WTC11 (cell line): ENCODE results near the gene MACROD2. TPM values are rescaled to one million over a fixed set of nuclear protein-coding genes. Genes with fewer than 3 reads are reported as not detected.

Experiments used
- ATAC-seq: fragments of 200-7000 bp; cut with Tn5 transposase; 2 replicates; pipeline ENCODE4 v1.10.0; 2021; ENCODE audit warnings: mild to moderate bottlenecking, moderate library complexity
- CTCF ChIA-PET: fragments of 300-600 bp; sonication (Branson Sonifier 250); formaldehyde crosslinking; loops from one replicate; lab custom pipeline; 2021; ENCODE audit warnings: antibody characterized with exemption; lab: Charles Lee
- POLR2A ChIA-PET: fragments of 350-600 bp; sonication (Branson Sonifier 250); formaldehyde crosslinking; loops from one replicate; lab custom pipeline; 2021; ENCODE audit warnings: antibody characterized with exemption; lab: Charles Lee
- DNase-seq: peaks from one replicate; pipeline ENCODE4 v3.0.0; 2021; ENCODE audit warnings: low spot score
- H3K27ac Mint-ChIP-seq: 2 replicates; pipeline ENCODE4 v1.8.0; 2021; ENCODE audit warnings: mixed read lengths
- H3K27me3 Mint-ChIP-seq: 2 replicates; pipeline ENCODE4 v1.8.0; 2021; ENCODE audit warnings: low read depth, mild to moderate bottlenecking, moderate library complexity, mixed read lengths
- H3K36me3 Mint-ChIP-seq: 2 replicates; pipeline ENCODE4 v1.8.0; 2021; ENCODE audit warnings: mixed read lengths
- H3K4me1 Mint-ChIP-seq: 2 replicates; pipeline ENCODE4 v1.8.0; 2022; ENCODE audit warnings: mixed read lengths
- H3K4me3 Mint-ChIP-seq: 2 replicates; pipeline ENCODE4 v1.8.0; 2021; ENCODE audit warnings: mild to moderate bottlenecking, moderate library complexity, mixed read lengths
- H3K9me3 Mint-ChIP-seq: 2 replicates; pipeline ENCODE4 v1.8.0; 2021; ENCODE audit warnings: mixed read lengths
- ARID4B ChIP-seq: sonication (generic); formaldehyde crosslinking; IDR thresholded peaks from 2 replicates; pipeline ENCODE4 v1.8.0; 2023; ENCODE audit warnings: missing genetic modification reagents, mild to moderate bottlenecking, borderline replicate concordance
- ATF3 ChIP-seq: sonication (generic); formaldehyde crosslinking; conservative IDR thresholded peaks from 2 replicates; pipeline ENCODE4 v1.8.1; 2022; ENCODE audit warnings: mild to moderate bottlenecking, missing genetic modification reagents
- CBFB ChIP-seq: sonication (generic); formaldehyde crosslinking; IDR thresholded peaks from 2 replicates; pipeline ENCODE4 v1.8.1; 2022; ENCODE audit warnings: mild to moderate bottlenecking, low read depth, missing genetic modification reagents
- GABPB1 ChIP-seq: sonication (generic); formaldehyde crosslinking; IDR thresholded peaks from 2 replicates; pipeline ENCODE4 v1.8.1; 2023; ENCODE audit warnings: mild to moderate bottlenecking, missing genetic modification reagents
- IRF1 ChIP-seq: sonication (generic); formaldehyde crosslinking; IDR thresholded peaks from 2 replicates; pipeline ENCODE4 v1.8.0; 2023; ENCODE audit warnings: missing genetic modification reagents
- JAZF1 ChIP-seq: fragments of 250-450 bp; sonication (Bioruptor Pico); IDR thresholded peaks from 2 replicates; pipeline ENCODE4 v1.9.0; 2021; ENCODE audit warnings: moderate library complexity, mild to moderate bottlenecking, inconsistent platforms
- MAX ChIP-seq: sonication (generic); formaldehyde crosslinking; IDR thresholded peaks from 2 replicates; pipeline ENCODE4 v1.8.0; 2022; ENCODE audit warnings: mild to moderate bottlenecking, missing genetic modification reagents
- MLX ChIP-seq: sonication (generic); formaldehyde crosslinking; IDR thresholded peaks from 2 replicates; pipeline ENCODE4 v1.8.1; 2023; ENCODE audit warnings: mild to moderate bottlenecking, missing genetic modification reagents, moderate library complexity
- NR3C1 ChIP-seq: sonication (generic); formaldehyde crosslinking; conservative IDR thresholded peaks from 2 replicates; pipeline ENCODE4 v1.8.1; 2023; ENCODE audit warnings: low read depth, mild to moderate bottlenecking, missing genetic modification reagents
- TCF7 ChIP-seq: sonication (generic); formaldehyde crosslinking; IDR thresholded peaks from 2 replicates; pipeline ENCODE4 v1.8.0; 2022; ENCODE audit warnings: mild to moderate bottlenecking, low read depth, missing genetic modification reagents, moderate library complexity
- TEAD4 ChIP-seq: sonication (generic); formaldehyde crosslinking; IDR thresholded peaks from 2 replicates; pipeline ENCODE4 v1.8.0; 2022; ENCODE audit warnings: mild to moderate bottlenecking, missing genetic modification reagents
- USF1 ChIP-seq: sonication (generic); formaldehyde crosslinking; IDR thresholded peaks from 2 replicates; pipeline ENCODE4 v1.8.0; 2022; ENCODE audit warnings: mild to moderate bottlenecking, missing genetic modification reagents
- ZNF219 ChIP-seq: sonication (generic); formaldehyde crosslinking; IDR thresholded peaks from 2 replicates; pipeline ENCODE4 v1.8.0; 2023; ENCODE audit warnings: missing genetic modification reagents, mild to moderate bottlenecking, borderline replicate concordance
- ZNF232 ChIP-seq: sonication (generic); formaldehyde crosslinking; IDR thresholded peaks from 2 replicates; pipeline ENCODE4 v1.8.0; 2022; ENCODE audit warnings: mild to moderate bottlenecking, missing genetic modification reagents
- total RNA-seq: library from RNA; stranded (reverse); gene quantifications from 3 replicates; pipeline ENCODE4 v1.2.3, GENCODE V29; 2021
- TF ChIP-seq, protein P1 (sequence below): sonication (generic); formaldehyde crosslinking; IDR thresholded peaks from 2 replicates; pipeline ENCODE4 v1.8.1; 2022; ENCODE audit warnings: low read depth, missing genetic modification reagents, borderline replicate concordance
- TF ChIP-seq, protein P2 (sequence below): sonication (generic); formaldehyde crosslinking; IDR thresholded peaks from 2 replicates; pipeline ENCODE4 v1.8.0; 2023; ENCODE audit warnings: mild to moderate bottlenecking, missing genetic modification reagents
- TF ChIP-seq, protein P3 (sequence below): sonication (generic); formaldehyde crosslinking; IDR thresholded peaks from 2 replicates; pipeline ENCODE4 v1.8.1; 2022; ENCODE audit warnings: low read depth, mild to moderate bottlenecking, moderate library complexity, missing genetic modification reagents, borderline replicate concordance

Gene MACROD2
- total RNA-seq, 1 experiment from 2014 or later: 4.1 TPM

GRCh38 chr20:15091421-15092037 is 1096.2 kb downstream of the MACROD2 start (continued):
- TF ChIP-seq, protein P1, sequence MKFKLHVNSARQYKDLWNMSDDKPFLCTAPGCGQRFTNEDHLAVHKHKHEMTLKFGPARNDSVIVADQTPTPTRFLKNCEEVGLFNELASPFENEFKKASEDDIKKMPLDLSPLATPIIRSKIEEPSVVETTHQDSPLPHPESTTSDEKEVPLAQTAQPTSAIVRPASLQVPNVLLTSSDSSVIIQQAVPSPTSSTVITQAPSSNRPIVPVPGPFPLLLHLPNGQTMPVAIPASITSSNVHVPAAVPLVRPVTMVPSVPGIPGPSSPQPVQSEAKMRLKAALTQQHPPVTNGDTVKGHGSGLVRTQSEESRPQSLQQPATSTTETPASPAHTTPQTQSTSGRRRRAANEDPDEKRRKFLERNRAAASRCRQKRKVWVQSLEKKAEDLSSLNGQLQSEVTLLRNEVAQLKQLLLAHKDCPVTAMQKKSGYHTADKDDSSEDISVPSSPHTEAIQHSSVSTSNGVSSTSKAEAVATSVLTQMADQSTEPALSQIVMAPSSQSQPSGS (CRISPR knock-in tag): no peak
- TF ChIP-seq ZNF219 (CRISPR knock-in tag) (no peak), MLX (no peak), IRF1 (CRISPR knock-in tag) (no peak)

- TF ChIP-seq, protein P1 (CRISPR knock-in tag): no peak
- TF ChIP-seq TEAD4 (no peak), ARID4B (CRISPR knock-in tag) (no peak), ATF3 (CRISPR knock-in tag) (no peak), CBFB (no peak), ZNF232 (CRISPR knock-in tag) (no peak)
- peaks cover 22% of the 10 kb centered on the region for H3K9me3 Mint-ChIP-seq
- no peak overlapping the region for H3K27ac Mint-ChIP-seq
- H3K4me1 Mint-ChIP-seq: no peaks in the 10 kb centered on the region
- ChIA-PET CTCF (no interaction called here), POLR2A (interaction anchor here (0.6 kb wide), 1 partner anchor 49 kb away, joined by 3 read pairs; no protein-coding TSS in a partner anchor)
- ATAC-seq (no peak), DNase-seq (no peak)
- H3K36me3 Mint-ChIP-seq: no peaks in the 10 kb centered on the region
- no peak overlapping the region for H3K4me3 Mint-ChIP-seq
- no peaks in the 10 kb centered on the region for H3K27me3 Mint-ChIP-seq
Observed at GRCh38 chr20:15098351-15098750, 1103.0 kb downstream of the MACROD2 start.

DNA sequence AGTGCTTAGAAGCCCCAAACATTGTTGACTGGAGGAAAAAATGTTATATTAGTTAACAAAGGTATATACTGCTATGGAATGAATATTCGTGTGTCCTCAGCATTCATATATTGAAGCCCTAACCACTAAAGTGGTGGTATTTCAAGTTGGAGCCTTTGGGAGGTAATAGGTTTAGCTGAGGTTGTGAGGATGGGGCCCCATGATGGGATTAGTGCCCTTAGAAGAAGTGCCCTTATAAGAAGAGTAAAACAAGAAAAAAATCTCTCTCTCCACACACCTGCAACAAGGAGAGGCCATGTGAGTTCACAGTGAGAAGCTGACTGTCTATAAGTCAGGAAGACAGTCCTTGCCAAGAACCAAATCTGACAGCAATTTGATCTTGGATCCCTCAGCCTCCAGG is 1103.8 kb downstream of the MACROD2 start:
- Mint-ChIP-seq H3K4me1 (no peaks in the 10 kb centered on the region), H3K27ac (no peak overlapping the region), H3K4me3 (no peak overlapping the region), H3K9me3 (peaks cover 22% of the 10 kb centered on the region), H3K27me3 (no peaks in the 10 kb centered on the region), H3K36me3 (no peaks in the 10 kb centered on the region)
- ChIA-PET CTCF (no interaction called here), POLR2A (no interaction called here)
- DNase-seq: no peak
- no peak for ATAC-seq
- TF ChIP-seq USF1 (CRISPR knock-in tag) (no peak), NR3C1 (CRISPR knock-in tag) (no peak), TCF7 (CRISPR knock-in tag) (no peak), ZNF232 (CRISPR knock-in tag) (no peak), TEAD4 (no peak), GABPB1 (CRISPR knock-in tag) (no peak), MAX (no peak), JAZF1 (CRISPR knock-in tag) (no peak)
- TF ChIP-seq, protein P2, sequence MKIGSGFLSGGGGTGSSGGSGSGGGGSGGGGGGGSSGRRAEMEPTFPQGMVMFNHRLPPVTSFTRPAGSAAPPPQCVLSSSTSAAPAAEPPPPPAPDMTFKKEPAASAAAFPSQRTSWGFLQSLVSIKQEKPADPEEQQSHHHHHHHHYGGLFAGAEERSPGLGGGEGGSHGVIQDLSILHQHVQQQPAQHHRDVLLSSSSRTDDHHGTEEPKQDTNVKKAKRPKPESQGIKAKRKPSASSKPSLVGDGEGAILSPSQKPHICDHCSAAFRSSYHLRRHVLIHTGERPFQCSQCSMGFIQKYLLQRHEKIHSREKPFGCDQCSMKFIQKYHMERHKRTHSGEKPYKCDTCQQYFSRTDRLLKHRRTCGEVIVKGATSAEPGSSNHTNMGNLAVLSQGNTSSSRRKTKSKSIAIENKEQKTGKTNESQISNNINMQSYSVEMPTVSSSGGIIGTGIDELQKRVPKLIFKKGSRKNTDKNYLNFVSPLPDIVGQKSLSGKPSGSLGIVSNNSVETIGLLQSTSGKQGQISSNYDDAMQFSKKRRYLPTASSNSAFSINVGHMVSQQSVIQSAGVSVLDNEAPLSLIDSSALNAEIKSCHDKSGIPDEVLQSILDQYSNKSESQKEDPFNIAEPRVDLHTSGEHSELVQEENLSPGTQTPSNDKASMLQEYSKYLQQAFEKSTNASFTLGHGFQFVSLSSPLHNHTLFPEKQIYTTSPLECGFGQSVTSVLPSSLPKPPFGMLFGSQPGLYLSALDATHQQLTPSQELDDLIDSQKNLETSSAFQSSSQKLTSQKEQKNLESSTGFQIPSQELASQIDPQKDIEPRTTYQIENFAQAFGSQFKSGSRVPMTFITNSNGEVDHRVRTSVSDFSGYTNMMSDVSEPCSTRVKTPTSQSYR: no peak
- TF ChIP-seq, protein P3, sequence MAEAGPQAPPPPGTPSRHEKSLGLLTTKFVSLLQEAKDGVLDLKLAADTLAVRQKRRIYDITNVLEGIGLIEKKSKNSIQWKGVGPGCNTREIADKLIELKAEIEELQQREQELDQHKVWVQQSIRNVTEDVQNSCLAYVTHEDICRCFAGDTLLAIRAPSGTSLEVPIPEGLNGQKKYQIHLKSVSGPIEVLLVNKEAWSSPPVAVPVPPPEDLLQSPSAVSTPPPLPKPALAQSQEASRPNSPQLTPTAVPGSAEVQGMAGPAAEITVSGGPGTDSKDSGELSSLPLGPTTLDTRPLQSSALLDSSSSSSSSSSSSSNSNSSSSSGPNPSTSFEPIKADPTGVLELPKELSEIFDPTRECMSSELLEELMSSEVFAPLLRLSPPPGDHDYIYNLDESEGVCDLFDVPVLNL: no peak
